HG02588 (cell line): ENCODE data around the gene RGL2.
A peak's percentile ranks its signal among the peaks of the same experiment; 100 is the strongest.

Experiments
- ATAC-seq: cut with Tn5 transposase; IDR thresholded peaks from one replicate; pipeline ENCODE4 v1.9.1; 2021; ENCODE audit warnings: mild to moderate bottlenecking, moderate library complexity; ENCODE audit not compliant: unreplicated experiment

RGL2 gene

DNA sequence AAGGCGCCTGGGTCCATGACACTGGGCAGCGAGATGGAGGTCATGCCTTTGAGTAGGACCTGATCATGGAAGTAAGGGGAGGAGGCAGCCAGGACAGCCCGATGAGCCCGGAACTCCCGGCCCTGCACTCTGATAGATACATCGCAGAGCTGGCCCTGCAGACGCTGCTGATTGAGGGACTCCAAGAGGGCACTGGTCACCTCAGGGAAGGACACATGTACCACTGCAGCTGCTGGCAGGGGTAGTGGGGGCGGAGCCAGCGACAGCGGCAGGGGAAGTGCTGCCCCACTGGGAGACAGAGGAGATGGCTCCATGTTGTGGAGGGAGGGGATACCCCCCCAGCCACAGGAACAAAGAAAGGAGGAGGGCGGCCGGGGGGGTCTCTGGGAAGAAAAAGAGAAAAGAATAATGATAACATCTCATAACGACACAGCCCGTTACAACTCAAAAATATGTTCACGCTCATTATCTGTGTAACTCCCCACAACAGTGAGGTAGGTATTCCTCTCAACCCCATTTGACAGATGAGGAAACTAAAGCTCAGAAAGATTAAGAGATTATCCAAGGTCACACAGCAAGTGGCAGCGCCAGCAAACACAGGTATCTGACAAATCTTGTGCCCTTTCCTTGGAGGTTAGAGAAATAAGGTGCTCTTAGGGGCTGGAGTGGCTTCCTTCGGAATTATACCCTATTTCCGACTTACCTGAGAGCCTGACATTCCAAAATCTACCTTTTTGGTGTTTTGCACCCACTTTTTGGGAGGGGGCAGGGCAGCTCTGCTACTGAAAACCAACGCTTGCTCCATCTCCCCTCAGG, 18.1 kb upstream of the RGL2 start:
- ATAC-seq: no peak

DNA sequence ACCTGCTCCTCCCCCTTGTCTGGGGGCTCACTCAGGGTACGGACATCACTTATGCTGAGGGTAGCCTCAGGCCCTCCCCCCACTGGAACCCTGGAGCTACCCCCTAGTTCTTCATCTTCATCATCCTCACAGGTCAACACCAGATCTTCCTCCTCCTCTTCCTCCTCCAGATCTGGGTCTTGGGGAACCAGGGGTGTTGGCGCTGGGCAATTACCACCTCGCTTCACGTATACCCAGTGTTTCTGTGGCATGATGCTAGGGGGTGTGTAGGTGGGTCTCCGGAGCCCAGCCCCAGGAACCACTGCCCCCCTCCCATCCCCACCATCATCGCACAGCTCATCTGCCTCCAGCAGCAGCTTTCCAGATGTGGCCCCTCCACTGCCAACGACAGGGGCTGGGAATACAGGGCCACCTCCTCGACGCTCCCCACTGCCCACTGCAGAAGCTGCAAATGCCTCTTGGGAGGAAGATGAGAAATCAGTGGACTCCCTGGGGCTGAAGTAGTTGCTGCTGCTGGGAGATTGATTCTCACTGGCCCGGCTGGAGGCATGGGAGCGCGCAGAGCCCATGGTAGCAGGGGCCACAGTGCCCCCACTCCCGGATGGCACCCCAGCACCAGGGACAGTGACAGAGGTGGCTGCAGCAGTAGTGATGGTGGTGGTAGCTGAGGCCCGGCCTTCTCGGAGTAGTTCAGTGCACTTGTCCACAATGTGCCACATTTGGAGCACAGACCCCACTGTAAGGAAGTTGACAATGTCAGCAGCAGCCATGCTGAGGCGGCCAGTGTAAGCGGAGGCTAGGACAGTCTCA, 17.3 kb upstream of the RGL2 start:
- ATAC-seq: no peak

DNA sequence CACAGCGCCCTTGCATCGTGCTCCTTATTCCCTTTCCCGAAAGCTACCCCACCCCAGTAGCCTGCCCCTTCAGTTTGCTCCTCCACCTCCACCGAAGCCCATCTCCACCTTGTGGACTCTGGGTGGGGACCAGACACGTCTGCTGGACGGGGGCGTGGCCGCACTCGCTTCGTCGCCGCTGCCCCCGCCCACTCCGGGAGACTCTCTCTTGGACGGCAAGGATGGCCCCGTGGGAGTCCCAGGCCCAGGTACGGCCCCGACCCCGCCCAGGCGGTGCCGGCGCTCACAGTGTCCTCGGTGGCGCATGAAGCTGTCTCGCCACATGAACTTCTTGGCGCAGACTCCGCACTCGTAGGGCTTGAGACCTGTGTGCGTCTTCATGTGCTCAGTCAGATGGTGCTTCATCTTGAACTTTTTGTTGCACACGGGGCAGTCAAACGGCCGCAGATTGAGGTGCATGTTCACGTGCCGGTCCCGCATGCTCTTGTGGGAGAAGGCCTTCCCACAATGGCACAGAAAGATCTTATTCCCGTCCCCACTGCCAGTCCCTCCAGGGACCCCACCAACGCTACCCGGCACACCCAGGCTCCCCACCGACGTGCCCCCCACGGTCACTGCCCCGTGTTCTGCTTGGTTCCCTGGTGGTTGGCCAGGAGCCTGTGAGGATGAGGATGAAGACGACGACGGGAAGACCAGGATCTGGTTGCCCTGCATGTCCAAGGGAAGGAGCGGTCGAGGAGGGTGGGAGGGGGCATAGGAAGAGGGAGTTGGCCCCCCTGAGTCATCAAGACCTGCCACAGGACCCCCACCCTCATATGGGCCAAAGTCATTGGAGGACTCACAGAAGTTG, 16.4 kb upstream of the RGL2 start:
- ATAC-seq: no peak

DNA sequence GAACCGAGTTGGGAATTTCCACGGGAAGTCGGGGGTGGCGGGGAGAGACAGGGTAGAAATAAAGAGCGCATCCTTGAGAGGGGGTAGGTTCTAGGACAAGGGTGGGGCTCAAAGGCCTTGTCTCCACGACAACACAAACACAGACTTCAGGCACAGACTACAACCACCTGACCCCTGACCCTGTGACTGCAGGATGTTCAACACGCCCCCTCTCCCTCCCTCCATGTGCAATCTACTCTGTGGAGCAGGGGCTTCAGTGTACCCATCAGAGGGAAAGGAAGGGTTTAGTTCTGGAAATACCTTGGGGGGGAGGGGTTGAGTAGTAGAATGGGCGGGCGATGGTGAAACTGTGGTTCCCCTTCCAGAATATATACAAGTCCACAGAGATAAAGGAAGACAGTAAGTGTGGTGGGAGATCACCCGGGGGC, 15.8 kb upstream of the RGL2 start:
- no peak for ATAC-seq

DNA sequence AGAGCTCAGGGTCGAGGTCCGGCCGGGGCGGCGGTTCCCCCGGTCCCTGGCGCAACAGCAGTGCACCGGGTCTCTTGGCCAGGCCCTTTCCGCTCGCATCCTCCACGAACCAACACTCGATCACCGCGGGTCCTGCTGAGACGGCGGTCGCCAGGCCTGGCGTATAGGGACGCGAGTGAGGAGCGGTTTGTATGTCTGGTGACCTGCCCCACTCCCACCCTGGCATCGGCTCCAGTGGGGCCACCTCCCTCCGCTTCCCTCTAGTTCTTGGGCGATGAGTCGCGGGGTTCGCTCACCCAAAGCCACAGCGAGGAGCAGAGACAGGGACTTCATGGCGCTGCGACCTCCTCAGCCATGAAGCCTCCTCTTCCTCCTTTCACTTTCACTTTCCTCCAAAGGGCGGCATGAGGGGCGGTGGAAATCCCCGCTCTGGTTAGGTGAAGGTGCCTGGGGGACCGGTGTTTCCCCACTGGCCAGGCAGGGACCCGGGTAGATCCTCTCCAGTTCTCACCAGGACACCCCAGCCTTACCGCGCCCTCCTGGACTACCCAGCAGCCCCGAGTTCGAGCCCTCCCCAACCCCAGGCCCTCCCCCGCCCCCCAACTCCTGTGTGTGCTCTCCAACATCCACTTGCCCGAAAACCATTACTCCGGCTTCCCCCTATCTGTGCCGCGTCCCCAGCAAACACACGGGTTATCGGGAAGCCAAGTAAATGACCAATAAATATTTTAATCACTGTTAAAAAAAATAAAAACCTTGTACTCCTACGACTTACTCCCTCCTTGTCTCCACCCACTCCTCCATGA, 15.2 kb upstream of the RGL2 start, which contains the start of gene TAPBP:
Gene TAPBP, minus strand, starts transcription at position 370 of the 806 bp plus-strand sequence. Its CDS starts 37 bp downstream, at position 333.
- peak; percentile 33 for ATAC-seq

DNA sequence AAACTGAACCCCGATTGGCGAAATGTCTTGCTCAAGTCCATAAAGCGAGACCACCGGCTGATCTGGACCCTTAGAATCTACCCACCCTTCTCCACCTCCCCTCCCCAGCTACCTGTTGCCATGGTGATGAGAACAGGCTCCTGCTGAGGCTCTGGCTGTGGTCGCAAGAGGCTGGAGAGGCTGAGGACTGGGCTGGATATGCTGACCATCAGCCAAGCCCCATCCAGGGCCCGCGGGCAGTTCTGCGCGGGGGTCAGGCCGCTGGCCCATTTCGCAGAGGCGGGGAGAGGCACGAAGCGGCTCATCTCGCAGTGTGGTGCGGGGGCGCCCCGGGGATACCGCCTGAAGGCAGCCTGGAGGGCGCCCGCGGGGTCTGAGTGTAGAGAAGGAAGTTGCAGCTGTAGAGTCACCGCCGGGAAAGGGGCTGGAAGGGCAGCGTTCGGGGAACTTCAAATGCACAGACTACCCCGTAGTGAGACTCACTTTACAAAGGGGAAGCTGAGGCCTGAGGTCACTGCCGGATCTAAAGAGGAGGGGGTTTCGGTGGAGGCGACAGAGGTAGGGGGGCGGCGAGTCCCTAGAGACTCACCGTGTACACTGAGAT, 14.5 kb upstream of the RGL2 start:
- ATAC-seq: peak; percentile 7

DNA sequence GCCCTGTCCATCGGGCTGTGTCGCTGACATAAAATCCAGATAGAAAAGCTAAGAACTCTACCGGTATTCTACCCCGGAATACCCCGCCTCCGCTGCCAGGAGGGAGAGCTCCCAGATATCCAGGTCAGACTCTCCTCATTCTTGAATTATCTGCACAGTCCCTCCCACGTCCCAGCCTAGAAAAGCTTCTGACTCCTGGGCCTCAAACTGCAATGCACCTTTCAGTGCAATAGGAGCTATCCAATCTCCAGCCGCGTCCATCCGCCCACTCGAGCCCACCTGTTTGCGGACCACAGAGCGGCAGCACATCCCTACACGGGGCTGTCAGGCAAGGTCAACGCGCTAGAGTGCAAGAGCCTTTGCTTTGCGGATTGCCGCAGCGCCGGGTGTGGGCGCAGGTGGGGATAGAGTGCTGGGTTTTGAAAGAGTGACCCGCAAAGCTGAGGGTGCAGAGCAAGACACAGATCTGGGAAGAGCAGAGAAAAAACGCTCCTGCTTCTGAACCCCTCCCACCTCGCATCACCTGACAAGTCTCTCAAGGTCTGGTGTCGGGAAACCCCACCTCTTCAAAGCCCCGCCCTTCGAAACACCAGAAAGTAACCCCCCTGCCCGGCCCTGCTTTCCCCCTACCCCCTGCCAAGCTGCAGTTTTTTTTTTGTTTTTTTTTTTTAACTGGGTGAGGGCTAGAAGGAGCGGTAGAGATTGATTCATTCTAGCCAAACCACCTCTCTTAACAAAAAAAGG, 13.8 kb upstream of the RGL2 start:
- ATAC-seq: peak; percentile 29

DNA sequence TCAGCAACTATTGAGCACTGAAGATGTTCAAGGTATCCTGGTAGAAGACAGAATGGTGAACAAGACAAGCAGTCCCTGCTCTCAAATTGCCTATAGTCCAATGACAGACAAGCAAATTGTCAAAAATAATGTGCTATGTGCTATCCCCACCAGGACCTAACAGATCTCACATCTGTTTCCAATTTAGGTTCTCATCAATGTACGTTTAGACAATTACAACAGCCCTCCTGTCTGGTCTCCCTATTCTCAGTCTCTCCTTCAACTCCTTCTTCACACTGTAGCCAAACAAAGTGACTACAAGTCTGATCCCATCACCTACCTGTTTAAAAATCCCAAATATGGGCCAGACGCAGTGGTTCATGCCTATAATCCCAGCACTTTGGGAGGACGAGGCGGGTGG, 7.6 kb upstream of the RGL2 start:
- no peak for ATAC-seq

DNA sequence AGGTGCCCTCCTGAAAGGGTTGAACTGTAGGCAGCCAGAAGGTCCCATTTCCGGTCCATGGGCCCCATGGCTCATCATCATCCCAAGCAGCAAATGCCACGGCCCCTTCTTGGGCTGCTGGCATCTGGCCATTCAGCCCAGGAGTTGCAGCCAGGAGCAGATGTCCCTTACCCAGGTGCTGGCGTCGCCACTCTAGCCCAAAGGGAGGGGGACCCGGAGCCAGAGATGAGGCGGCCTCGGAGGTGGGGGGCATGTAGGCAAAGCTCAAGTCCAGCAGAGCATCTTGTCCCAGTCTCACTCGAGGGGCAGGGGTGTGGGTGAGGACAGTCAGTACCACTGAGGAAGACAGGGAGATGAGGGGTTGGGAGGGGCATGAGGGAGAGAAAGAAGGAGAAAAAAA, 6.3 kb upstream of the RGL2 start:
- ATAC-seq: no peak

DNA sequence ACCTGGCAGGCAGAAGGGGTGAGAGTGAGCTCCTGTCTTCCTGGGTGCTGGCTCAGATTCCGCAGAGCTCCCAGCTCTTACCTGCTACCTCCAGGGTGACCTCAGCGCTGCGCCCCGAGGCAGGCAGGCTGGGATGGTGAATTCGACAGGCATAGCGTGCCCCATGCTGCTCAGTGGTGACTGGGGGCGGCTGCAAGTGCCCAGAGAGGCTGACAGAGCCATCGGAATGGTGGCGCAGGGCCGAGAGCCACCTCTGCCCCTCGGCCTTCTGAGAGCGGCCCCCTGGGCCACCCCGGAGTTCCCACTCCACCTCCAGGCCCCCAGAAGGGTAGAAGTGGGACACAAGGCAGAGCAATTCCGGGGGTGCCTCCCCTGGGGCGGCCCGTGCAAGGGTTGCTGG, 5.5 kb upstream of the RGL2 start:
- ATAC-seq: no peak

DNA sequence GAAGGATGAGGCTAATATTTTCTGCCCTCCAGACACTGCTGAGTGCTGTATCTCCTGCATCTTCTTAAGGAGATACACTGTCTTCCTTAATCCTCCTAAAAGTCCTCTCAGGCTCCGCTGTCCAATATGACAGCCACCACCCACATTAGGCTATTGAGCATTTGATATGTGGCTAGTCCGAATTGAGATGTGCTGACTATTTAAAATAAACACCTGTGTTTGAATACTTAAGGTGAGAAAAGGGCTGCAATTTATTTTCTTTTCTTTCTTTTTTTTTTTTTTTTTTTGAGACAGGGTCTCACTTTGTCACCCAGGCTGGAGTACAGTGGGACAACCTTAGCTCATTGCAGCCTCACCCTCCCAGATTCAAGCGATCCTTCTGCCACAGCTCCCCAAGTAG, 3.1 kb upstream of the RGL2 start:
- ATAC-seq: no peak

DNA sequence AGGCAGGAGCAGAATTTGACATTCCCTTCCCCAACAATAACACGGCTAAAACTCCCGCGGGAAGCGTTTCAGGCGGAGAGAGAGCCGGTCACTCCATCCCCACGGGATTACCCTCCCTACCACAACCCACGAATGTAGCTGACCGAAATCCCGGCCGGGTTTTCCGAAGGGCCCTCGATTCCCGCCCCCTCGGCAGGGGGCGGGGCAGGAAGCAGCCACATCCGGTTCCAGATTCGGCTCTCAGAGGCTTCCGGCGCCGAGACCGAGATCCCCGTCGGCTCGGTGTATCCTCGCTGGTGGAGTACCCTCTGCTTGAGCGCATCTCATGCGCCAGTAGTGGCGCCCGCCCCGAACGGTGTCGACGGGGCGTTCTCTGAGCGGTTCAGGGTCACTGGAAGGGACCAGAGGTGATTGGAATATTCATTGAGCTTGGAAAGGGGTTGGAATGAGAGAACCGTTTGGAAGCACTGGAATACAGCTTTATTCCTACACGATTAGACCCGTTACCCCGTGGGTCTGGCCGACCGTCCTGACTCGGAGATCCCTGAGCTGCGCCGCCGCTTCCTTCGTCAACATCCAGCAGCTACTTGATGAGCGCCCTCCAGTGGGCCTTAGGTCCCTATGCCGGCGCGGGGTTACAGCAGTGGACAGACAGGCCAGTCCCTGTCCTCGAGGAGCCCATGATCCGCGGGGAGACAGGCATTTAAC, 649 bp upstream of the RGL2 start:
- ATAC-seq: peak; percentile 75

DNA sequence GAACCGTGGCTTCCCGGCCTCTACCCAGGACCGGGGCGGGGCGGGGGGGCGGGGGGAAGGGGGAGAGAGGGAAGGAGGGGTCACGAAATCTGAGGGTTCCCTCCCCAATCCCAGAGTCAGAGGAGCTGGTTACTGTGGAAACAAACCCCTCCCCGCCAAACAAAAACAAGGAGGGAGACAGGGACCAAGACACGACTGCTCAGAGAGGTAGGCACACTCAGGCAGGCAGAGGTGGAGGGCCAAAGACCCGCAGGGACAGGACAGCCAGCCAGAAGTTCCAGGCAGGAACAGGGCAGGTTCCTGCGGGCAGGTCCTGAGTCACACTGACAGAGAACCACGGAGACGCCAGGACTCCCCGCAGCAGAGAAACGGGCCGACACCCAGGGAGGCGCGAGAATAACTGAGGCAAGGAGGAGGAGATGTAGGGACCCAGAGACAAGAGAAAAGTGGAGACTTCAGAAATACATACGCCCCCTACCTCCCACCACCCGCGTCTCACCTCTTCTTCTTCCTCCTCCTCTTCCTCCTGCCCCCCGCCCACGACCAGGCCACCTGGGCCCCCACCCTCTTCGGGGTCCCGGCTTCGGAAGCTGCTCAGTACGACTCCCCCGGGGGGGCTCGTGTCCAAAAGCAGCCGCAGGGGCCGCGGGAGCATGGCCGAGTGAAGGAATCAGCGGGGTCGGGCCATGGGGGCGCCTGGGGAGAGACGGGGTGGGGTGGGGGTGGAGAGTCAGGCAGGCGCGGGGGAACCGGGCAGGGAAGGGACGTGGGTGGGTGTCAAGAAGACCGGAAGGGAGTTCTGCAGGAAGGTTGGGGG, 578 bp downstream of the RGL2 start:
- ATAC-seq: no peak

DNA sequence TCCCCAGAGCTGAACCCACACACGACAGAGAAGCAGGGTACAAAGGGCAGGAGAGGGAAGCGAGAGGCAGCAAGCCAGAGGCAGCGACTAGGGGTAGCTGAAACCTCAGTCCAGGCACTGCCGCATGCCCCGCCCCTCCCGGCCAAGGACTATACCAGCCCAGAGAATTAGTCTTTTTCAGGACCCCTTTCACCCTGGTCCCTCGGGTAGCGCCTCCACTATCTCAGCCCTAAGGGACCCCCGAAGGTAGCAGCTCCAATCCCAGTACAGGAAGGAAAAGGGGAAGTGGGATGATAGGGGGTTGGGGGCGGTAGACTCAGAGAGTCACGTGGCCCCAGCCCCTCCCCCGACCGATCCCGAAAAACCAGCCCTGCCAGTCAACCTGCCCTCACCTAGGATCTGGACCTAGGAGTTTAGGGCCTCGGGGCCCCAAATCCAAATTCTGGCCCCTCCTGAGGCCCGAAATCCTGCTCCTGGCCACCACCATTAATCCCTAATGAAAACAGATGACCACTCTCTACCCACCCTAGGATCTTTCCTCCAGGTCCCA, 1.3 kb downstream of the RGL2 start:
- ATAC-seq: no peak

DNA sequence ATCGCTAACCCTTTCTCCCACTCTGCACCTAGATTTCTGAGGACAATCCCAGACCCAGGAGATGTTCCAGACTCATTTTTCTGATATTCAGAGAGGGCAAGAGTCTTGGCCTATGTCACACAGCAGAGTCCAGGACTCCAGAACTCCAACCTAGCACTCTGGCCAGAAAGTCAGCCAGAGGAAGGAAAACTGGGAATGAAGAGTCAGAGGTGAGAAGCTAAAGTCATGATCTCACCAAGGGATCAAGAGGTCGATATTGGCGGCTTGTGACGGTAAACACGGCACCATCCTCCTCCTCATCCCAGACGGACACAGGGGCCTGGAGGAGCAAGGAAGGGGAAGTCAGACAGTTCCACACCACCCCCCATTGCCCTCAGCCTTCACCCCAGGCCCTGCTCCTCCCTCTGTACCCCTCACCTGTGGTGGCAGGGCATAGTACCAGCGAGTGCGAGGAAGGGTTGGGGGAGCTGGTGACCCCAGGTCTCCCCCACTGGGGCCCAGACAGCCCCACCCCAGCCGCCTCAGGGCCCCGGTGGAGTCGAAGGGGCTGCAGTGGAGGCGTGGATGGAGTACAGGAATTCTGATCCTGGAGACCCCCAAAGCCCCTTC, 1.8 kb downstream of the RGL2 start:
- no peak for ATAC-seq

DNA sequence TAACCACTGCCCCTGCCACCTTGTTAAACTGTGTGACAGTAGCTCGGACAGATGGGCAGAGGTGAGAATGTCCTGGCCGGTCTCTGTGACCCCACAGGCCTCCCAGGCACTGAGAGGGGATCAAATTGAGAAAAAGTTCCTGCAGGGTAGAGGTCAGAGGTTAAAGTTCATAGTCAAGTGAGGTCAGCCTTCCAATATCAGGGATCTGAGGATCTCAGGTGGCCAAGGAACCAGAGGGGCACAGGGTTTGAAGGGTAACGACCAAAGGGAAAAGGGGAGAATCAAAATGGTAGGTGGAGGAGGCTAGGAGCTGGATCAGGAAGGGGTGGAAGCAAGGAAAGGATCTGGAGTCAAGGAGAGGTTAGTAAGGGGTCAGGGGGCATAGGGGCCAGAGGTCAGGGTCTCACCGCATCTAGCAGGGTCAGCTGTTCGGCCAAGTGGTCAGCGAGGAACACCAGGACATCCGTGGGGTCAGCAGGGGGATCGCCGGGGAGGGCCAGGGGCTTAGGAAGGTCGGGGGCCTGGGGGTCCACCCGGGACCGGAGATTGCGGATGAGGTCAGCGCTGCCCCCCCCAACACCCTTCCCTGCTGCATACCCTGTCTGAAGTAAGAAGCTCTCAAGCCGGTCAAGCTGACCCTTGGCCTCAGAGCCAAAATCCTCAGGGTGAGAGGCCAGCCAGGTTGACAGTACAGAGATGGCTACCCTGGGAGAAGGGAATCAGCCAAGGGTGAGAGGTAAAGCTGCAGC, 2.9 kb downstream of the RGL2 start:
- no peak for ATAC-seq
